Mammary epithelial cell (primary cell): ENCODE measurements around the gene ANP32B.
A peak's percentile ranks its signal among the peaks of the same experiment; 100 is the strongest.

Experiments
- EZH2 ChIP-seq: IDR thresholded peaks from 2 replicates; pipeline ENCODE4 v1.6.1; 2012; ENCODE audit warnings: low read length, inconsistent platforms, borderline replicate concordance
- TF ChIP-seq, protein P1 (sequence below), 2 donors: IDR thresholded peaks in 1 of 2; conservative IDR thresholded peaks in 1 of 2; 2 replicates each; pipeline ENCODE4 v1.5.1; 2011 to 2012; ENCODE audit warnings: inconsistent platforms in 2 of 2, low read length in 2 of 2, mild to moderate bottlenecking in 2 of 2, control low read depth in 1 of 2, low read depth in 1 of 2; ENCODE audit not compliant: insufficient read depth in 1 of 2; ENCODE audit errors: extremely low read depth in 1 of 2

DNA sequence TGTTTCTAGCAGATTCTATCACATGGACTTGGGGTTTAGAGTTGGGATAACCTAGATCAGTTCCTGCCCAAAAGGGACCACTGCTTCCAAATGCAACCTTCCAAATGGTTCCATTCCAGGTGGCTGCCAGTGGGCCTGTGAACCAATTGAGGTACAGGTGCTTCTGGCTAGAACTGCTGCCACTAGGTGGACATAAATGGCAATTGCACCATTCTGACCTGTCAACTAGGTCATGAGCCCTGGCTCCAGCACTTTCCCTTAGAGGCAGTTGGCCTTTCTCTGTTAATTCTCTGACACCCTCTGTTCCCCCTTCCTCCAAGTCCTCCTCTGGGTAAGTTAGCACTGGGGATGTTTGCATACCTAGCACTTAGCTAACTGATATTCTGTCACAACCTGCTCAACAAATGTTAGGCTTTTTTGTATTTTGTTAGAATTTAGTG lies 28.6 kb upstream of the ANP32B start:
- no peak for TF ChIP-seq EZH2
- TF ChIP-seq, protein P1, sequence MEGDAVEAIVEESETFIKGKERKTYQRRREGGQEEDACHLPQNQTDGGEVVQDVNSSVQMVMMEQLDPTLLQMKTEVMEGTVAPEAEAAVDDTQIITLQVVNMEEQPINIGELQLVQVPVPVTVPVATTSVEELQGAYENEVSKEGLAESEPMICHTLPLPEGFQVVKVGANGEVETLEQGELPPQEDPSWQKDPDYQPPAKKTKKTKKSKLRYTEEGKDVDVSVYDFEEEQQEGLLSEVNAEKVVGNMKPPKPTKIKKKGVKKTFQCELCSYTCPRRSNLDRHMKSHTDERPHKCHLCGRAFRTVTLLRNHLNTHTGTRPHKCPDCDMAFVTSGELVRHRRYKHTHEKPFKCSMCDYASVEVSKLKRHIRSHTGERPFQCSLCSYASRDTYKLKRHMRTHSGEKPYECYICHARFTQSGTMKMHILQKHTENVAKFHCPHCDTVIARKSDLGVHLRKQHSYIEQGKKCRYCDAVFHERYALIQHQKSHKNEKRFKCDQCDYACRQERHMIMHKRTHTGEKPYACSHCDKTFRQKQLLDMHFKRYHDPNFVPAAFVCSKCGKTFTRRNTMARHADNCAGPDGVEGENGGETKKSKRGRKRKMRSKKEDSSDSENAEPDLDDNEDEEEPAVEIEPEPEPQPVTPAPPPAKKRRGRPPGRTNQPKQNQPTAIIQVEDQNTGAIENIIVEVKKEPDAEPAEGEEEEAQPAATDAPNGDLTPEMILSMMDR (conservative IDR thresholded peaks at IDR 0.05 in 1 of 2, IDR thresholded peaks at IDR 0.05 in 1 of 2; ENCODE audit: extremely low read depth in 1 of 2, insufficient read depth in 1 of 2, low read depth in 1 of 2, low read length in 2 of 2), result peak; percentile 68 to 82
